HG03139 (cell line): ENCODE measurements around the gene SPATA31D3.
"Not testable (repeated sequence)": the region's sequence is repeated elsewhere in the genome, so short reads cannot be mapped to it uniquely, and the experiment has no call there.

ENCODE experiments used
- ATAC-seq: cut with Tn5 transposase; IDR thresholded peaks from one replicate; pipeline ENCODE4 v1.9.1; 2021; ENCODE audit not compliant: unreplicated experiment

SPATA31D3 gene

GRCh38 chr9:81943393-81943792, at the start of gene SPATA31D3:
Gene SPATA31D3, plus strand, starts transcription at chr9:81943500. Its CDS starts 86 bp downstream, at chr9:81943586.
- ATAC-seq: not testable (repeated sequence)

DNA sequence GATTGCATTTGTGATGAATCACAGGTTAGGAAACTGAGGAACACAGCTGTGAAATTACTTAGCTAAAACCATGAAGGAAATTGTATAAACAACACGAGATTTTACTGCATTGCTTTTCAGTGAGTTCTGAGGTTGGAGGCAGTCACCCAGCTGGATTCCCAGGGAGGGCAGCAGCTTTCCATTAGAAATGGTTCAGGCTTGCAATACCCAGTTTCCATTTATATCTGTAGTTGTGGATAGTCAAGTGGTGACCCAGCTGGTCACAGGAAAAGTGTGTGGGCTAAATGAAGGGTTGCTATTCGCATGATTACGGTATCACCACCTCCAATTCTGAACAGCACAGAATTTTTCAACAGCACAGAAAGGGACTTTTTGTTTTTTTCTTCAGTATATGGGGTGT, 49.4 kb upstream of the SPATA31D3 start:
- no peak for ATAC-seq

GRCh38 chr9:81894891-81895290, 48.4 kb upstream of the SPATA31D3 start:
- no peak for ATAC-seq

GRCh38 chr9:81896070-81896469, 47.2 kb upstream of the SPATA31D3 start:
- no peak for ATAC-seq

DNA sequence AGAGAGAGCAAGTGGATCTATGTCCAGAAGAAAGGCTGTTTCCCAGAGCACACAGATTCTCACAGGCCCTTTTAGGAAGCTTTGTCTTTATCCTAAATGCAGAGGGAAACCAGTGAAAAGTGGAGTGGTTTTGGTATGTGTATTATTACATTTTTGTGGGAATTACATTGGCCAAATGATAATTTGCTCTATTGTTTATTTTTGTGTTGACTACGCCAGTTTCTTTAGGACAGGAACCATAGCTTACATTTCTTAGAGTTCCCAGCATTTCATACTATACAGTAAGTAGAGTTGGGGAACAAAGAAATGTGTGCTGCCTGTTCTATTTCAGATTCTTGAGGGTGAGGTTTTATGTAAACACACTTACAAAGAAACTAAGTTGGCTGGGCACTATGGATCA, 44.4 kb upstream of the SPATA31D3 start:
- no peak for ATAC-seq

DNA sequence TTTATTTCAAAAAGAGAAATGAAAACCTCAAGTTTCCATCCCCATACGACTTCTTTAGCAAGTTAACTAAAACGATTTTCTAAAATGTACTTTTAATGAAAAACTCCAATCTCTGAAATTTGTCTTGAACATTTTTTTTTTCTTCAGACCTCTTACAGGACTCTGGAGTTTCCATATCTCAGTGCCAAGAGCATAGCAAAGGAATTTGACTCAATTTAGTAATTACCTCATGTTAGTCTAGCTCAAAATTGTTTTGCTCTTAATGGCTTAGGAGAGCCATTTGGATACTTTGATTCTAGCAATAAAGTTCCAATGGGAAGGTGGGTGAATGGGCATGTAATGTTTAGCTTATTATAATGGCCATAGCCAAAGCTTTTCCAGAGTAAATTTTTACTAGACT, 41.1 kb upstream of the SPATA31D3 start:
- ATAC-seq: no peak

- ATAC-seq: no peak
Measured at GRCh38 chr9:81902626-81903025, 40.7 kb upstream of the SPATA31D3 start.

GRCh38 chr9:81906671-81907070, 36.6 kb upstream of the SPATA31D3 start:
- no peak for ATAC-seq

- no peak for ATAC-seq
Measured at GRCh38 chr9:81912135-81912534, 31.2 kb upstream of the SPATA31D3 start.

DNA sequence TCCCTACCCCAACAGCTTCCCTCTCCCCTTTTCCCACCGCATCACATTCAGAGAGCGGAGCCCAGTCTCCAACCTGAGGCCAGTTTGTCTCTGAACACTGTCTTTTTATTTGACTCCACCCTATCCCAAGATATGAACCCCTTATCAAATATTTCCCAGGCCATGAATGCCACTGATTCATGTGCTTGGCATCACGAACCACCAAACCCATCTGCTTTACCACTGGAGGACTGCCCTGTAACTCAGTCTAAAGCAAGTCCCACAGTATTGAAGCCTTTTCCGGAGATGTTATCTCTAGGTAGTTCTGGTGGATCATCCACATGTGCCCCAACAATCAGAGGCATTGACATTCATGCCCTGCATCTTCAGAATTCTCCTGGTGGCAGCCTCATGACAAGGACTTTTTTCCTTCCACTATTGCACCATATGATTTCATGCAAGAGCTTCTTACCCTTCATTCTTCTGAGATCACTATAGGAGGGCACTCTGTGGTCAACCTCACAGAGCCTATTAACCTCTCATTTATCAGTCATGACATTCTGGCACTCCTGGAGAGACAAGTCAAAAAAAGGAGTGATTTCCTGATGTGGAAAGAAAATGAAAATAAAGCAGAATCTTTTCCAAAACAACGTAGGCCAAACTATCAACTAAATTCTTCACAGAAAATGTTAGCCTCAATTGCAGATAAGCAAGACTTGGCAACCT, 27.3 kb upstream of the SPATA31D3 start:
- ATAC-seq: no peak

DNA sequence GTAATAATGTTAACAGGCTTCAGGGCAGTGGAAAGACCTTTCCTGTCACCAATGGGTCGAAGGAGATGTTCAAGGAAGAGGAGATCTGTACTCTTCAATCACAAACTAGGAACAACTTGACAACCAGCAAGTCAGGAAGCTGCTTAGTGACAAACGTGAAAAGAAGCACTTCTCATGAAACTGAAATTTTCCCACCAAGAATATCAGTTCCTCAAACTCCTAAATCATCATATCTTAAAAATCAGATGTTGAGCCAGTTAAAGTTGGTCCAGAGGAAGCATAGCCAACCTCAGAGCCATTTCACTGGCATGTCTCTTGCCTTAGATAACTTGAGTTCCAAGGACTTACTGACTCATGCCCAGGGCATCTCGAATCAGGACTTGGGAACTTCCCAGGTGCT, 24.8 kb upstream of the SPATA31D3 start:
- not testable (repeated sequence) for ATAC-seq

DNA sequence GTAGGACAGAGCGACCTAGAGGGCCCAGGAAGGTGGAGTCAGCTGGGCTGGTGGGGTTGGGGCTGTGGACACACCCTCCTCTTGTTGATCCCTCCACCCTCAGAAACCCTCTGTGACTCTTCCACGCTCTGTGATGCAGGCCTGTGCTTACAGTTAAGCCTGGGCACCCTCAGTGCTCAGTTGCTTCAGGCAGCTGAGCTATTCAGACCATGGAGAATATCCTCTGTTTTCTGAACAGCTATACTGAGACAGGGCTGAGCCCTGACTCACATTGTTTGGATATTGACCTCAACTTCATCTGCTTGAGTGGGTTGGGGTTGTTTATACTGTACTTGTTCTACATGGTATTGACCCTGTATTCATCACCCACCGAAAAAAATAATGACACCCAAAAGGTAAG, 15.0 kb upstream of the SPATA31D3 start, which contains the start of gene SPATA31D4:
TSS of gene SPATA31D4 (plus strand) at position 124 of the 400 bp plus-strand sequence. CDS start at position 210, 86 bp downstream.
- ATAC-seq: not testable (repeated sequence)

- not testable (repeated sequence) for ATAC-seq
Measured at GRCh38 chr9:81930147-81930546, 13.2 kb upstream of the SPATA31D3 start.

GRCh38 chr9:81933547-81933946, 9.8 kb upstream of the SPATA31D3 start:
- ATAC-seq: not testable (repeated sequence)

GRCh38 chr9:81948650-81949049, 5.3 kb downstream of the SPATA31D3 start:
- not testable (repeated sequence) for ATAC-seq

GRCh38 chr9:81953096-81953495, 9.8 kb downstream of the SPATA31D3 start:
- ATAC-seq: no peak

GRCh38 chr9:81955625-81956024, 12.3 kb downstream of the SPATA31D3 start:
- no peak for ATAC-seq

DNA sequence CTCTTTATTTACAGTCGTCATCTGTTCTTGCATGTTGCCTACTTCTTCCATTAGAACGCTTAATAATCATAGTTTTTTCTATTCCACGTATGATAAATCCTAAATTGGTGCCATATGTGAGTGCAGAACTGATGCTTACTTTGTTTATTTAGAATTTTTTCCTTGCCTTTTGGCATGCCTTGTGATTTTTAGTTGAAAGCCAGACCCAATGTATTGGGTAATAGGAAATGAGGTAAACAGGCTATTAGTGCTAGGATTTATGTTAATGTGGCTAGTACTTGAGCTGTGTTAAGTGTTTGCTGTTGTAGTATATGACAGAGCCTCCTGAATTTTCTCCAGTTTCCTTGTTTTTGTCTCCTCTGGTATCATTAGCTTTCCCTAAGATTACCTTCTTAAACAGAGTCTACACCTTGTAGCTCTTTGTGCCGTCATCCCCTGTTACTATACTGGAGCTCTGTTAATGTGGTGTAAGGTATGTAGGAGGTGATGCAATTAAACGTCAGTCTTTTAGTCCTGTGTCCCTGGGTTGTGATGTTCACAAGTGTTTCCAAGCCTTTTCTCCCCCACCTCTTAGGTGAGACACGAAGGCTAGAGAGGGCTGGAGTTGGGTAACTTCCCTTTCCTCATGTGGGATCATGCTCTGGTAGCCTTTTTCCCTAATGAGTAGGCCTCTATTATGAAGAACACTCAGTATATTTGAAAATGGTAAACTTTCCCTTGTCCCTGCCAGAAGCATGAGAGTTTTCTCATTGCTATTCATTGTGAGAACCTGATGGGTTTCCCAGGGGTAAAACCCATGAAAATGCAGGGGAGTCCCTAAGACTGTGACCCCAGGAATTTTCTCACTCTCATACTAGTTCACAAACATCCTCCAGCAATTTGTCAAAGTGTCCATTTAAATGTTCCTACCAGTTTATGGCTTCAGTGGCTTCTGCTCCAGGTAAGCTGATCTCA, 21.2 kb downstream of the SPATA31D3 start:
- no peak for ATAC-seq

DNA sequence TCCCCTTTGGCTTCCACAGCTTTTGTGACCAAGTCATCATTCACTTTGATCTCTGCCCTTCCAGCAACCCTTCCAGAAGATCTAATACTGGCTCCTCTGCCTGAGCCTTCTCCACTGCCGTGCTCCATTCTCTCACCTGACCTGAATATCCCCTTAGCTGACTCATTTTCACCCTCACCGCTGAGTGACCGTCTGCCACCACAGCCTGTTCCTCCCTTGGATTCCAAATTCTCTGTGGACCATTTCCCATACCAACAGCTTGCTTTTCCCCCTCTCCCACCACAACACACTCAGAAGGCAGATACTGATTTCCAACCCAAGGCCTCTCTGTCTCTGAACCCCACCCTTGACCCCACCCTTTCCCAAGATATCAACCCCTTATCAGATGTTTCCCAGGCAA, 24.7 kb downstream of the SPATA31D3 start:
- no peak for ATAC-seq

DNA sequence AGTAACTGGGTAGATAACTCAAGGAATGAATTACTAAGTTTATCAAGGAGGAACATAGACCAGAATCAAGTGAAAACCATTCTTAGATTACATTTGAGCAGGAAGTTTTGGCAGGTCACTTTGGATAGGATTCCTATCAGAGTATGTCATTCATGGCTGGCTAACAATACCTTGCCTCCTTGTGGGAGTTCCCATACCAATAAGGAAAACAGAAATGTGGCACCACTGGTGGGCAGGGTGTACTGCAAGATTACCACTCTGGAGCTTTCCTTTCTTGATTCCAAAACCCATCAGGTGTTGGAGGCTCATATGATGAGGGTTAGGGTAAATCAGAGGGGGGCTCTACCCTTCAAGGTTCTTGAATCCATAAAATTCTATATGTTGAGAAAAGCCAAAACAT, 26.7 kb downstream of the SPATA31D3 start:
- no peak for ATAC-seq

DNA sequence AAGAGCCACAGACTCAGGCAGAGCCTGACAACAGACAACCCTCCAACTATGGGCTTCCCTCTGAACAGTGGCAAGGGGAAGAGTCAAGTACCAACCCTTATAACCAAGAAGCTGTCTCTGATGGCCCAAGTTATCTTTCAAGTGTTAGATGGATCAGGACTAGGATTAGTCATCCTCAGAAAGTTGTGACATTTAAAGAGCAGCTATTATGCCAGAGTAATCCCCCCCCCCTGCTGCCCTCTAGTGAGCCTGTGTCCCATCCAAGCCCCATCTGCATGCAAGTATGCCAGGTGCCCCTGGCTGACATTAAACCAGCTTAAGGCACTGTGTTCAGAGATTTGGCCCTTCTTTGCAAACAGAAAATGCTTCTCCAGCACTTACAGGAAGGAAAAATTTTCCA, 28.4 kb downstream of the SPATA31D3 start:
- no peak for ATAC-seq

GRCh38 chr9:81974764-81975163, 31.5 kb downstream of the SPATA31D3 start:
- no peak for ATAC-seq
